IMR-90 (cell line): ENCODE results near the gene HSPB7. TPM values are rescaled to one million over a fixed set of nuclear protein-coding genes. Genes with fewer than 3 reads are reported as not detected.
A peak's percentile ranks its signal among the peaks of the same experiment; 100 is the strongest.

Experiments
- ATAC-seq: fragments of 200-7000 bp; cut with Tn5 transposase; 2 replicates; pipeline ENCODE4 v1.9.1; 2020; ENCODE audit warnings: low read depth, mild to moderate bottlenecking, moderate library complexity
- BruUV-seq: library from RNA; stranded (reverse); fragments of 400-500 nt; replicated peaks from 2 replicates; lab custom pipeline; 2021; lab: Mats Ljungman, UMichigan
- CTCF ChIA-PET: fragments of 300-600 bp; formaldehyde crosslinking; extraction: SDS; loops from one replicate; lab custom pipeline; 2021; ENCODE audit warnings: antibody characterized with exemption; lab: Yijun Ruan, JAX
- POLR2A ChIA-PET: fragments of 300-600 bp; sonication (Branson Sonifier 250); formaldehyde crosslinking; loops from one replicate; lab custom pipeline; 2022; ENCODE audit warnings: antibody characterized with exemption; ENCODE audit not compliant: unreplicated experiment; lab: Charles Lee
- DNase-seq: peaks from one replicate; pipeline ENCODE4 v3.0.0; 2013
- H2AFZ ChIP-seq: replicated peaks from 2 replicates; pipeline ENCODE3; 2013; ENCODE audit warnings: low read length, mild to moderate bottlenecking; ENCODE audit not compliant: poor library complexity
- H2AK5ac ChIP-seq: 2 replicates; pipeline ENCODE4 v1.6.1; 2013; ENCODE audit warnings: low read depth, low read length, inconsistent platforms
- H2AK9ac ChIP-seq: replicated peaks from 2 replicates; pipeline ENCODE3; 2013; ENCODE audit warnings: mild to moderate bottlenecking, low read depth, low read length, moderate library complexity; ENCODE audit not compliant: poor library complexity
- H2BK120ac ChIP-seq: 2 replicates; pipeline ENCODE4 v1.6.1; 2013; ENCODE audit warnings: low read depth, low read length, inconsistent platforms
- H2BK15ac ChIP-seq: 3 replicates; pipeline ENCODE4 v1.6.1; 2013; ENCODE audit warnings: low read depth, low read length, inconsistent platforms
- H2BK20ac ChIP-seq: 2 replicates; pipeline ENCODE4 v1.6.1; 2013; ENCODE audit warnings: low read depth, mild to moderate bottlenecking, inconsistent platforms, low read length, moderate library complexity
- H2BK5ac ChIP-seq: 2 replicates; pipeline ENCODE4 v1.6.1; 2013; ENCODE audit warnings: mild to moderate bottlenecking, low read depth, low read length, inconsistent platforms; ENCODE audit not compliant: poor library complexity, severe bottlenecking
- H3K14ac ChIP-seq: replicated peaks from 2 replicates; pipeline ENCODE4 v1.6.1; 2013; ENCODE audit warnings: low read depth, low read length, inconsistent platforms
- H3K18ac ChIP-seq: 2 replicates; pipeline ENCODE4 v1.6.1; 2013; ENCODE audit warnings: low read depth, low read length, control low read depth
- H3K23ac ChIP-seq: 2 replicates; pipeline ENCODE4 v1.6.1; 2013; ENCODE audit warnings: low read depth, low read length, inconsistent platforms
- H3K27ac ChIP-seq: 2 replicates; pipeline ENCODE4 v1.5.1; 2013; ENCODE audit warnings: mild to moderate bottlenecking, control low read depth, low read length; ENCODE audit not compliant: insufficient read depth
- H3K27me3 ChIP-seq: 2 replicates; pipeline ENCODE4 v1.6.1; 2013; ENCODE audit warnings: low read length; ENCODE audit not compliant: control insufficient read depth, insufficient read depth
- H3K36me3 ChIP-seq: 2 replicates; pipeline ENCODE4 v1.6.1; 2013; ENCODE audit warnings: low read length, mixed read lengths; ENCODE audit not compliant: control insufficient read depth, insufficient read depth
- H3K4ac ChIP-seq: 2 replicates; pipeline ENCODE4 v1.6.1; 2013; ENCODE audit warnings: low read depth, low read length, inconsistent platforms
- H3K4me1 ChIP-seq: 2 replicates; pipeline ENCODE4 v1.6.1; 2013; ENCODE audit warnings: low read length, mixed read lengths; ENCODE audit not compliant: control insufficient read depth, insufficient read depth
- H3K4me2 ChIP-seq: 2 replicates; pipeline ENCODE4 v1.6.1; 2013; ENCODE audit warnings: low read depth, mild to moderate bottlenecking, control low read depth, low read length, moderate library complexity
- H3K4me3 ChIP-seq: 2 replicates; pipeline ENCODE4 v1.5.1; 2013; ENCODE audit warnings: low read depth, mild to moderate bottlenecking, control low read depth, low read length, moderate library complexity; ENCODE audit not compliant: insufficient read depth
- H3K56ac ChIP-seq: 2 replicates; pipeline ENCODE4 v1.6.1; 2013; ENCODE audit warnings: low read length, inconsistent platforms; ENCODE audit not compliant: insufficient read depth; ENCODE audit errors: extremely low read depth
- H3K79me1 ChIP-seq, 2 experiments: 2 replicates each; pipeline ENCODE4 v1.6.1; 2013; ENCODE audit warnings: low read length in 2 of 2, inconsistent platforms in 1 of 2, low read depth in 1 of 2
- H3K9ac ChIP-seq: 2 replicates; pipeline ENCODE4 v1.6.1; 2013; ENCODE audit warnings: low read depth, low read length, control low read depth
- H3K9me1 ChIP-seq: 2 replicates; pipeline ENCODE4 v1.6.1; 2013; ENCODE audit warnings: low read length, inconsistent platforms; ENCODE audit not compliant: insufficient read depth
- H3K9me3 ChIP-seq: 2 replicates; pipeline ENCODE4 v1.6.1; 2013; ENCODE audit warnings: low read length; ENCODE audit not compliant: control insufficient read depth, insufficient read depth
- H4K20me1 ChIP-seq: 2 replicates; pipeline ENCODE4 v1.6.1; 2013; ENCODE audit warnings: low read length, inconsistent platforms; ENCODE audit not compliant: insufficient read depth
- H4K5ac ChIP-seq: 2 replicates; pipeline ENCODE4 v1.6.1; 2013; ENCODE audit warnings: mild to moderate bottlenecking, low read depth, low read length, control low read depth
- H4K8ac ChIP-seq, 2 experiments: 2 replicates each; pipeline ENCODE4 v1.6.1; 2013; ENCODE audit warnings: low read depth in 2 of 2, low read length in 2 of 2, control low read depth in 1 of 2, inconsistent platforms in 1 of 2
- H4K91ac ChIP-seq: 2 replicates; pipeline ENCODE4 v1.6.1; 2013; ENCODE audit warnings: low read depth, low read length, inconsistent platforms; ENCODE audit not compliant: insufficient read depth
- ELK1 ChIP-seq: fragments of 150-350 bp; IDR thresholded peaks from 2 replicates; pipeline ENCODE4 v1.6.1; 2016; ENCODE audit warnings: low read depth, mild to moderate bottlenecking, low read length, moderate library complexity, borderline replicate concordance
- USF2 ChIP-seq: fragments of 150-350 bp; IDR thresholded peaks from 2 replicates; pipeline ENCODE4 v1.6.1; 2017; ENCODE audit warnings: mild to moderate bottlenecking, antibody characterized with exemption, low read length, low read depth
- WGBS, 2 experiments: methylation state at CpG; one replicate each; pipeline versions ENCODE4 v1.1.5 to v1.1.7; 2013; ENCODE audit warnings: missing lambda C conversion rate in 2 of 2; ENCODE audit not compliant: insufficient read length in 1 of 2; ENCODE audit errors: extremely low coverage in 2 of 2; 5-methylcytosine and 5-hydroxymethylcytosine counted together
- dilution Hi-C: fragments of 300-500 bp; cut with HindIII; formaldehyde crosslinking; loops from one replicate; pipeline ENCODE4 v1.14.3; 2018; ENCODE audit warnings: low sequenced_read_pairs; ENCODE audit not compliant: unreplicated experiment
- in situ Hi-C: fragments of 300-500 bp; cut with MboI; formaldehyde crosslinking; loops from 3 replicates; pipeline ENCODE4 v1.14.3; 2019; ENCODE audit warnings: low sequenced_read_pairs, inconsistent platforms, mixed read lengths
- intact Hi-C: fragments of 100-400 bp; cut with micrococcal nuclease; formaldehyde crosslinking; loops from 2 replicates; pipeline ENCODE4 v1.10.0; 2022
- polyA plus RNA-seq, 3 experiments: library from polyadenylated mRNA; depleted of rRNA; stranded (reverse); fragments of >200 nt; gene quantifications; 2 replicates each; pipeline ENCODE4 v1.2.3, GENCODE V29; 2012; ENCODE audit warnings: low replicate concordance in 1 of 3
- total RNA-seq: library from RNA; depleted of rRNA; stranded (reverse); fragments of >200 nt; gene quantifications from 2 replicates; pipeline ENCODE4 v1.2.3, GENCODE V29; 2012

Gene HSPB7
- total and polyA plus RNA-seq, 2 of the 4 experiments (the other 2 are of a cell fraction), result 0.54 to 3.0 TPM

GRCh38 chr1:16067127-16067768 lies 49.4 kb upstream of the HSPB7 start:
- in situ Hi-C loops, result no loop called here
- peak; percentile 6 for DNase-seq

More at GRCh38 chr1:16067127-16067768, 49.4 kb upstream of the HSPB7 start:
- H3K56ac ChIP-seq, result no peak overlapping the region
- no peak overlapping the region for H3K4ac ChIP-seq
- no peak overlapping the region for H3K14ac ChIP-seq
- TF ChIP-seq ELK1 (no peak), USF2 (peak; percentile 20; the same call in 1 of the 2 replicates)
- no peak overlapping the region for H2AFZ ChIP-seq
- no peaks in the 10 kb centered on the region for H3K79me1 ChIP-seq
- ATAC-seq, result no peak
- no peak overlapping the region for H4K91ac ChIP-seq
- peak overlapping the region; percentile 28 for H2AK9ac ChIP-seq
- H3K9ac ChIP-seq, result no peak overlapping the region
- intact Hi-C loops (no loop called here), dilution Hi-C loops (no loop called here)
- no peak overlapping the region for H4K8ac ChIP-seq
- no peak overlapping the region for H3K18ac ChIP-seq
- no peak overlapping the region for H2BK120ac ChIP-seq
- H3K23ac ChIP-seq, result no peak overlapping the region
- H4K20me1 ChIP-seq, result no peaks in the 10 kb centered on the region; the same call in 1 of the 2 replicates
- ChIA-PET CTCF (interaction anchor here (1.1 kb wide), 1 partner anchor 16 kb away, joined by 3 read pairs; no protein-coding TSS in a partner anchor), POLR2A (no interaction called here)
- peaks cover 4% of the 10 kb centered on the region; the same call in 1 of the 2 replicates for H3K4me1 ChIP-seq
- H3K27me3 ChIP-seq, result peaks cover 35% of the 10 kb centered on the region
- no peak overlapping the region for H3K4me2 ChIP-seq
- no peak overlapping the region for H2BK15ac ChIP-seq
- H2BK20ac ChIP-seq, result no peak overlapping the region
- H4K5ac ChIP-seq, result no peak overlapping the region
- H3K27ac ChIP-seq, result no peak overlapping the region
- no peaks in the 10 kb centered on the region for H3K9me1 ChIP-seq
- H2AK5ac ChIP-seq, result no peak overlapping the region
- H3K36me3 ChIP-seq, result no peaks in the 10 kb centered on the region
- H2BK5ac ChIP-seq, result no peak overlapping the region
- no peaks in the 10 kb centered on the region for H3K9me3 ChIP-seq
- no peak overlapping the region for H3K4me3 ChIP-seq
- BruUV-seq, result no TSS peak
- WGBS, 2 experiments, result no CpG with 5 or more reads among the region's 6 CpGs
